Nephron (organoid): ENCODE results near the gene SPTLC2.

ENCODE experiments used
- H3K27ac Mint-ChIP-seq, 3 experiments: 2 replicates each; pipeline ENCODE4 v1.8.0; 2020; ENCODE audit warnings: mixed read lengths in 3 of 3, mild to moderate bottlenecking in 2 of 3, moderate library complexity in 1 of 3
- H3K27me3 Mint-ChIP-seq: 2 replicates; pipeline ENCODE4 v1.8.0; 2021; ENCODE audit warnings: low read depth, mild to moderate bottlenecking, moderate library complexity, mixed read lengths
- H3K36me3 Mint-ChIP-seq: 2 replicates; pipeline ENCODE4 v1.8.0; 2020; ENCODE audit warnings: low read depth, mixed read lengths
- H3K4me1 Mint-ChIP-seq: 2 replicates; pipeline ENCODE4 v1.8.0; 2020; ENCODE audit warnings: mixed read lengths
- H3K4me3 Mint-ChIP-seq, 3 experiments: 2 replicates each; pipeline ENCODE4 v1.8.0; 2020; ENCODE audit warnings: mild to moderate bottlenecking in 3 of 3, mixed read lengths in 3 of 3, moderate library complexity in 2 of 3
- H3K9me3 Mint-ChIP-seq: 2 replicates; pipeline ENCODE4 v1.8.0; 2020; ENCODE audit warnings: mixed read lengths
- TF ChIP-seq, protein P1 (sequence below), 3 experiments: fragments of 200-600 bp; sonication (generic); IDR thresholded peaks; one replicate each; pipeline ENCODE4 v1.5.0; 2021; ENCODE audit warnings: antibody characterized with exemption in 3 of 3; ENCODE audit not compliant: unreplicated experiment in 3 of 3

SPTLC2 gene

DNA sequence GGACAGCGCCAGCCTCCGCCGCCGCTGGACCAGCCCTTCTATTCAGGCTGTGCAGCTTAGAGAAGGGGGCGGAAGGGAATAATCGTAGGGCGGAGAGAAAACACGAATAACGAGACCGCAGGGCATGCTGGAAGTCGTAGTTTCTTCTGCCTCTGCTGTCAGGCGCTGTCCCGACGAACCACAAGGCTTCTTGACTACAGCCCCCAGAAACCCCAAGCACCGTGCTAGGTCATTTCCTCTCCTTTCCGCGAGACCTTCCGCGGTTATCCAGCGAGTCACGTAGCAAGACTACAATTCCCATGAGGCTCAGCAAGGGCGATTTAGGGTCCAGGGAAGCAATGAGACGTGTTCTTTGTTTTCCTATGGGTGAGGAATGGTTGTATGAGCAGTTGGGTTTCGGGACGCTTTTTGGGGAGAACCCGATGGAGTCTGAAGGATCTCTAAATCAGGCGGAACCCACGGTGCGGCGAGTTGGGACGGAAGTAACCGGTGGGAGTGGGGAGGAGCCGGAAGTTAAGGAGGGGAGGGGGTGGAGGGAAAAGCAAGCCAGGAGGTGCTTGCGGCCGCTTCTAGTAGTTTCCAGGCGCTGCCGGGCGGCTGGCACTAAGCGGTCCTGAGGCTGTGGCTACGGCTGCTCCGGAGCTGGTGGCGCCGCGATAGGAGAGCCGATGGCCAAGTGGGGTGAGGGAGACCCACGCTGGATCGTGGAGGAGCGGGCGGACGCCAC lies 158.8 kb downstream of the SPTLC2 start, which contains the start of the genes AHSA1 and VIPAS39:
Gene AHSA1, plus strand, starts transcription at position 572 of the 727 bp plus-strand sequence. Its CDS starts 97 bp downstream, at position 669.
Gene VIPAS39, minus strand, starts transcription at position 80 of the 727 bp plus-strand sequence. CDS start 3,499 bp downstream, outside the sequence.
- Mint-ChIP-seq H3K4me1 (peaks cover 18% of the 10 kb centered on the region), H3K9me3 (no peaks in the 10 kb centered on the region), H3K27ac (peak within 1 kb of the TSS; percentile 98 to 100 (median 99)), H3K4me3 (peak within 1 kb of the TSS; percentile 99 to 100 (median 100)), H3K27me3 (no peaks in the 10 kb centered on the region), H3K36me3 (peaks cover 37% of the 10 kb centered on the region)
- TF ChIP-seq, protein P1, sequence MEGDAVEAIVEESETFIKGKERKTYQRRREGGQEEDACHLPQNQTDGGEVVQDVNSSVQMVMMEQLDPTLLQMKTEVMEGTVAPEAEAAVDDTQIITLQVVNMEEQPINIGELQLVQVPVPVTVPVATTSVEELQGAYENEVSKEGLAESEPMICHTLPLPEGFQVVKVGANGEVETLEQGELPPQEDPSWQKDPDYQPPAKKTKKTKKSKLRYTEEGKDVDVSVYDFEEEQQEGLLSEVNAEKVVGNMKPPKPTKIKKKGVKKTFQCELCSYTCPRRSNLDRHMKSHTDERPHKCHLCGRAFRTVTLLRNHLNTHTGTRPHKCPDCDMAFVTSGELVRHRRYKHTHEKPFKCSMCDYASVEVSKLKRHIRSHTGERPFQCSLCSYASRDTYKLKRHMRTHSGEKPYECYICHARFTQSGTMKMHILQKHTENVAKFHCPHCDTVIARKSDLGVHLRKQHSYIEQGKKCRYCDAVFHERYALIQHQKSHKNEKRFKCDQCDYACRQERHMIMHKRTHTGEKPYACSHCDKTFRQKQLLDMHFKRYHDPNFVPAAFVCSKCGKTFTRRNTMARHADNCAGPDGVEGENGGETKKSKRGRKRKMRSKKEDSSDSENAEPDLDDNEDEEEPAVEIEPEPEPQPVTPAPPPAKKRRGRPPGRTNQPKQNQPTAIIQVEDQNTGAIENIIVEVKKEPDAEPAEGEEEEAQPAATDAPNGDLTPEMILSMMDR (IDR thresholded peaks at IDR 0.05; ENCODE audit: unreplicated experiment in 3 of 3): no peak

DNA sequence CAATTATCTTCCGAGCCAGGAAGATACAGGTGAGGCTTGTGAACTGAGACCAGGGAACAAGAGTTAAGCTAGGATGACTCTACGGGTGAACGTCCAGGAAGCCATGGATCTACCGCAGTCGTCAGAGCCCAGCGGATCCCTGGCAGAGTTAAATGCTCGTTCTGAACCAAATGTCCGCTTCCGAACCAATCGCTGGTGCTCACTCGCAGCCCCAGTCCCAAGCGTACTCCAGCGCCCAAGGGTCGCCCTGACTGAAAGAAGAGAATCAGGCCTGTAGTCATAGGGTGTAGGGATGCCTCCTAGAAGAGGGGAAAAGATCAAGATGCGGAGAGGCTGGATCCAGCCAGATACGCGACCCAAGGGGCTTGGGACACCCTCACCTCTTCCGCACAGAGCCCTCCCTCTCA lies 159.3 kb downstream of the SPTLC2 start:
- Mint-ChIP-seq H3K36me3 (peaks cover 35% of the 10 kb centered on the region), H3K27me3 (no peaks in the 10 kb centered on the region), H3K9me3 (no peaks in the 10 kb centered on the region), H3K4me3 (peak overlapping the region; percentile 99 to 100 (median 100)), H3K27ac (peak overlapping the region; percentile 98 to 100 (median 99)), H3K4me1 (peaks cover 18% of the 10 kb centered on the region)
- TF ChIP-seq, protein P1 (IDR thresholded peaks at IDR 0.05; ENCODE audit: unreplicated experiment in 3 of 3): no peak
